Trophoblast cell (in vitro differentiated cells and primary cell): Measurements from ENCODE around the gene SLC25A40.
"Not testable (repeated sequence)": the region's sequence is repeated elsewhere in the genome, so short reads cannot be mapped to it uniquely, and the experiment has no call there.

Experiments used
- DNase-seq, 2 donors: peaks; one replicate each; pipeline ENCODE4 v3.0.0-alpha.2; 2016
- H2AFZ ChIP-seq: 2 replicates; pipeline ENCODE4 v1.6.1; 2013; ENCODE audit warnings: low read length, moderate library complexity, mild to moderate bottlenecking; ENCODE audit not compliant: insufficient read depth, poor library complexity
- H2AK5ac ChIP-seq: 2 replicates; pipeline ENCODE4 v1.6.1; 2013; ENCODE audit warnings: mild to moderate bottlenecking, low read length
- H2BK120ac ChIP-seq: 2 replicates; pipeline ENCODE4 v1.6.1; 2013; ENCODE audit warnings: low read length, mild to moderate bottlenecking, moderate library complexity; ENCODE audit not compliant: insufficient read depth, poor library complexity
- H2BK12ac ChIP-seq: 2 replicates; pipeline ENCODE4 v1.6.1; 2013; ENCODE audit warnings: mild to moderate bottlenecking, low read length, moderate library complexity
- H2BK5ac ChIP-seq: 2 replicates; pipeline ENCODE4 v1.6.1; 2013; ENCODE audit warnings: low read length, low read depth, moderate library complexity, mild to moderate bottlenecking; ENCODE audit not compliant: poor library complexity
- H3K14ac ChIP-seq: 2 replicates; pipeline ENCODE4 v1.6.1; 2013; ENCODE audit warnings: mild to moderate bottlenecking, low read length
- H3K18ac ChIP-seq: 2 replicates; pipeline ENCODE4 v1.6.1; 2013; ENCODE audit warnings: mild to moderate bottlenecking, low read length
- H3K23ac ChIP-seq: 2 replicates; pipeline ENCODE4 v1.6.1; 2013; ENCODE audit warnings: low read length
- H3K27ac ChIP-seq: 2 replicates; pipeline ENCODE4 v1.5.1; 2013; ENCODE audit warnings: low read depth, mild to moderate bottlenecking, inconsistent platforms, low read length, moderate library complexity
- H3K27me3 ChIP-seq: 2 replicates; pipeline ENCODE4 v1.6.1; 2013; ENCODE audit warnings: inconsistent platforms, mild to moderate bottlenecking, low read length, moderate library complexity; ENCODE audit not compliant: insufficient read depth
- H3K36me3 ChIP-seq, 2 experiments: 1 replicate in 1 of 2; 2 replicates in 1 of 2; pipeline ENCODE4 v1.6.1; 2013; ENCODE audit warnings: low read length in 2 of 2, mild to moderate bottlenecking in 2 of 2, moderate library complexity in 1 of 2; ENCODE audit not compliant: insufficient read depth in 2 of 2, control insufficient read depth in 1 of 2
- H3K4ac ChIP-seq: 2 replicates; pipeline ENCODE4 v1.6.1; 2013; ENCODE audit warnings: low read depth, mild to moderate bottlenecking, low read length, moderate library complexity
- H3K4me1 ChIP-seq, 2 experiments: 1 replicate in 1 of 2; 2 replicates in 1 of 2; pipeline ENCODE4 v1.6.1; 2013; ENCODE audit warnings: low read length in 2 of 2, mild to moderate bottlenecking in 2 of 2, moderate library complexity in 1 of 2; ENCODE audit not compliant: insufficient read depth in 2 of 2, control insufficient read depth in 1 of 2
- H3K4me2 ChIP-seq: 2 replicates; pipeline ENCODE4 v1.6.1; 2013; ENCODE audit warnings: inconsistent platforms, mild to moderate bottlenecking, low read length, moderate library complexity
- H3K4me3 ChIP-seq: 2 replicates; pipeline ENCODE4 v1.5.1; 2013; ENCODE audit warnings: mild to moderate bottlenecking, low read depth, low read length, inconsistent platforms
- H3K79me1 ChIP-seq: one replicate; pipeline ENCODE4 v1.6.1; 2013; ENCODE audit warnings: low read length
- H3K79me2 ChIP-seq: 2 replicates; pipeline ENCODE4 v1.6.1; 2013; ENCODE audit warnings: low read length, mild to moderate bottlenecking; ENCODE audit not compliant: control insufficient read depth, insufficient read depth, poor library complexity
- H3K9ac ChIP-seq: 2 replicates; pipeline ENCODE4 v1.6.1; 2013; ENCODE audit warnings: mild to moderate bottlenecking, low read length
- H3K9me3 ChIP-seq: 2 replicates; pipeline ENCODE4 v1.6.1; 2013; ENCODE audit warnings: low read depth, mild to moderate bottlenecking, control low read depth, inconsistent platforms, low read length; ENCODE audit not compliant: insufficient read depth
- H4K12ac ChIP-seq: 2 replicates; pipeline ENCODE4 v1.6.1; 2013; ENCODE audit warnings: low read depth, mild to moderate bottlenecking, low read length, moderate library complexity
- H4K8ac ChIP-seq: 2 replicates; pipeline ENCODE4 v1.6.1; 2013; ENCODE audit warnings: low read depth, mild to moderate bottlenecking, low read length, moderate library complexity
- H4K91ac ChIP-seq: one replicate; pipeline ENCODE4 v1.6.1; 2013; ENCODE audit warnings: low read depth, mild to moderate bottlenecking, low read length, moderate library complexity
- WGBS: extraction: QIAGEN DNeasy Blood & Tissue Kit; methylation state at CpG from one replicate; pipeline ENCODE4 v1.1.7; 2013; ENCODE audit warnings: missing lambda C conversion rate; ENCODE audit not compliant: insufficient read length, insufficient coverage; ENCODE audit errors: extremely low coverage; 5-methylcytosine and 5-hydroxymethylcytosine counted together

SLC25A40 gene

GRCh38 chr7:87822056-87822455, 54.1 kb downstream of the SLC25A40 start:
- H4K91ac ChIP-seq, H3K23ac ChIP-seq, H3K4me3 ChIP-seq, H4K12ac ChIP-seq, H2AFZ ChIP-seq, H3K9me3 ChIP-seq, H3K79me2 ChIP-seq, DNase-seq, H3K4me1 ChIP-seq, H3K79me1 ChIP-seq, H3K14ac ChIP-seq, H3K4ac ChIP-seq, H4K8ac ChIP-seq, H3K4me2 ChIP-seq, H3K27me3 ChIP-seq, H2BK5ac ChIP-seq, H2BK12ac ChIP-seq, H3K27ac ChIP-seq, H3K18ac ChIP-seq, H2AK5ac ChIP-seq, H2BK120ac ChIP-seq, H3K36me3 ChIP-seq, H3K9ac ChIP-seq: not testable (repeated sequence)
- WGBS = no CpG with 5 or more reads among the region's 4 CpGs

DNA sequence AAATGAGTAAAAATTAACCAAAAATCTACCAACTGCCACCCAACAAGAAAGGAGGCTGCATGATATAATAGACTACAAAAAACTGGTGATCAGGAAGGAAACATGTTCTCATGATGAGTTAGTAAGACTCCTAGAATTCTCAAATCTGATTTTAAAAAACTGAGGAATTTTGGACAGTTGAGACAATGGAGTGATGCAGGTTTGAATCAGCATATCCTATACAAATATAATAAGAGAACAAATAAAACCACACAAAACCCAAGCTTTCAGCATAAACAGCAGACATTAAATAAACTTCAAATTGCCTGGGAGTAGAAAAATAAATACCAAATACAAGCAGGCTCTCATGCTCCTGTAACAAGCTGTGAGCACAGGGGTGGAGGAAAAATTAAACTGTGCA, 57.8 kb downstream of the SLC25A40 start:
- H3K27ac ChIP-seq = no peak overlapping the region
- H3K79me1 ChIP-seq = no peaks in the 10 kb centered on the region
- no peaks in the 10 kb centered on the region for H3K27me3 ChIP-seq
- no peak overlapping the region for H3K9ac ChIP-seq
- H3K9me3 ChIP-seq = no peaks in the 10 kb centered on the region
- H4K12ac ChIP-seq = no peak overlapping the region
- H4K8ac ChIP-seq = no peak overlapping the region
- no peak overlapping the region for H2BK5ac ChIP-seq
- no peaks in the 10 kb centered on the region for H3K36me3 ChIP-seq
- H3K79me2 ChIP-seq = no peaks in the 10 kb centered on the region
- no peak overlapping the region for H2AK5ac ChIP-seq
- H3K14ac ChIP-seq = no peak overlapping the region
- DNase-seq = no peak
- no peak overlapping the region for H2BK12ac ChIP-seq
- no peak overlapping the region for H2BK120ac ChIP-seq
- H3K18ac ChIP-seq = no peak overlapping the region
- no peak overlapping the region for H3K23ac ChIP-seq
- no peak overlapping the region for H2AFZ ChIP-seq
- H3K4me2 ChIP-seq = no peak overlapping the region
- H3K4me3 ChIP-seq = no peak overlapping the region
- H3K4ac ChIP-seq = no peak overlapping the region
- no peaks in the 10 kb centered on the region for H3K4me1 ChIP-seq
- no peak overlapping the region for H4K91ac ChIP-seq

DNA sequence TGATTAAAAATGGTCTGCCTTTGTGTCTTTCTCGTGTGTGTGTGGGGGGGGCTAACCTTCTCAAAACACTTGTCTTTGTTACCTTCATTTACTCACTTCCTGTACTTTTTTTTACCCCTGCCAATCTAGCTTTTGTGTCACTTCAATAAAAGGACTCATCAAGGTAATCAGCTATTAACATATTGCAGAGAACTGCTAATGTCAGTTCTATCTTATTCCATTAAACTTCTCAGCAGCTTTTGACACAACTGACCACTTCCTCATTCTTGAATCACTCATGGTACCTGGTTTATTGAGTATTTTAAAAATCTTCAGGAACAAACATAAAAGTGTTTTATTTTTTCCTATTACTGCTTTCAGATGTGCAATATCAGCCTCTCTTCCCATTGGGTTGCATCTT, 59.8 kb downstream of the SLC25A40 start:
- no peak overlapping the region for H2AFZ ChIP-seq

DNA sequence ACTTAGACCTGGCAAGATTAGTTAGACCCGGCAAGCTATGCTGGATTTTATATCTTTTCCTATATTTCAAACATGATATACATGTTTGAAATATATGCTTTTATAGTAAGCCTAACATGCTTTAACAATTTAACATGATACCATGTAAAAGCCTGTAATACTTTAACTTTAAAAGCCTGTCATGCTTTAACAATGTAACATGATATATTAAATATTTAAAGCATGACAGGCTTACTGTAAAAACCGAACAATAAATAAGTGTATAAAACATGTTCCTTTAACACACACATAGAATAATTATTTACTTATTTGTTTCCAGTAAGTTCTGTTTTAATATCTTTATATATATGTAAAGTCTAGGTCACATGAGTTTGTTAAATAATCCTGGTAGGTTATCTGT, 65.4 kb downstream of the SLC25A40 start:
- H3K27ac ChIP-seq = no peak overlapping the region
- H3K4me3 ChIP-seq = no peak overlapping the region
- no peak overlapping the region for H3K4ac ChIP-seq
- WGBS = no CpG with 5 or more reads among the region's 2 CpGs
- no peak overlapping the region for H3K18ac ChIP-seq
- H3K27me3 ChIP-seq = no peaks in the 10 kb centered on the region
- H2BK5ac ChIP-seq = no peak overlapping the region
- no peak overlapping the region for H4K12ac ChIP-seq
- no peaks in the 10 kb centered on the region for H3K4me1 ChIP-seq
- H4K8ac ChIP-seq = no peak overlapping the region
- no peaks in the 10 kb centered on the region for H3K36me3 ChIP-seq
- H2AK5ac ChIP-seq = no peak overlapping the region
- no peak overlapping the region for H2BK120ac ChIP-seq
- H3K79me2 ChIP-seq = no peaks in the 10 kb centered on the region
- no peak overlapping the region for H4K91ac ChIP-seq
- H2AFZ ChIP-seq = no peak overlapping the region
- H2BK12ac ChIP-seq = no peak overlapping the region
- no peak overlapping the region for H3K9ac ChIP-seq
- H3K14ac ChIP-seq = no peak overlapping the region
- no peaks in the 10 kb centered on the region for H3K79me1 ChIP-seq
- H3K9me3 ChIP-seq = no peaks in the 10 kb centered on the region
- no peak for DNase-seq
- no peak overlapping the region for H3K23ac ChIP-seq
- no peak overlapping the region for H3K4me2 ChIP-seq

More for the DNA sequence above, 59.8 kb downstream of the SLC25A40 start:
- DNase-seq = no peak
- H2BK12ac ChIP-seq = no peak overlapping the region
- H3K9me3 ChIP-seq = no peaks in the 10 kb centered on the region
- no peak overlapping the region for H2AK5ac ChIP-seq
- H3K18ac ChIP-seq = no peak overlapping the region
- H4K91ac ChIP-seq = no peak overlapping the region
- no peak overlapping the region for H3K14ac ChIP-seq
- no peaks in the 10 kb centered on the region for H3K79me2 ChIP-seq
- no peaks in the 10 kb centered on the region for H3K79me1 ChIP-seq
- H2BK120ac ChIP-seq = no peak overlapping the region
- H3K36me3 ChIP-seq = no peaks in the 10 kb centered on the region
- no peak overlapping the region for H3K4me2 ChIP-seq
- no peak overlapping the region for H4K12ac ChIP-seq
- WGBS = no CpG with 5 or more reads among the region's 1 CpG
- no peak overlapping the region for H3K9ac ChIP-seq
- no peak overlapping the region for H4K8ac ChIP-seq
- H3K4me1 ChIP-seq = no peaks in the 10 kb centered on the region
- no peak overlapping the region for H3K27ac ChIP-seq
- no peaks in the 10 kb centered on the region for H3K27me3 ChIP-seq
- no peak overlapping the region for H3K4me3 ChIP-seq
- H3K4ac ChIP-seq = no peak overlapping the region
- H2BK5ac ChIP-seq = no peak overlapping the region
- no peak overlapping the region for H3K23ac ChIP-seq
